Measurements from ENCODE around the gene TTLL7.

DNA sequence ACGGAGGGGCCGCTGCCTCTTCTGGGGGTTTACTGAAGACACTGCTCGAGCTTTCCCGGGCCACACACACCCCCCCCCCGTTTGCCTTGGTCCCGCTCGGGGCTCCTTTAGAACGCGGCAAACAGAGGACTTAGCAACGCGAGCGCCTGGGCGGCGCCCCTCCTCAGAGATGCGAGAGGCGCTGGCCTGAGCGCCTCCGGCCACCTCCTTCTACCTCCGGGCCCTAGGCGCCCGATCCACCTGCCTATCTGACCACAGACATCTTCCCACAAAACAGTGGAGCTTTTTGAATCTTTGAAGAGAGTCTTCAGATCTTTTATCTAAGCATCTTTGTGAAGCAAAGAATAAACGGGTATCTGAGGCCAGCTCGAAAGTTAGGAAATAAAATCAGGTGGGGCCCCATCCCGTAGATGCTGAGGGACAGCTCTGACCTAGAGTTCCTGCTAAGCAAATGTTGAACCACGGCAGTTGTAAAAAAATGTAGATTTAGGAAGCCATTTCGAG, 436 bp upstream of the TTLL7 start:
- TF ChIP-seq EZH2phosphoT487 (IDR thresholded peaks at IDR 0.05), result peak; percentile 23
- TF ChIP-seq, protein P1, sequence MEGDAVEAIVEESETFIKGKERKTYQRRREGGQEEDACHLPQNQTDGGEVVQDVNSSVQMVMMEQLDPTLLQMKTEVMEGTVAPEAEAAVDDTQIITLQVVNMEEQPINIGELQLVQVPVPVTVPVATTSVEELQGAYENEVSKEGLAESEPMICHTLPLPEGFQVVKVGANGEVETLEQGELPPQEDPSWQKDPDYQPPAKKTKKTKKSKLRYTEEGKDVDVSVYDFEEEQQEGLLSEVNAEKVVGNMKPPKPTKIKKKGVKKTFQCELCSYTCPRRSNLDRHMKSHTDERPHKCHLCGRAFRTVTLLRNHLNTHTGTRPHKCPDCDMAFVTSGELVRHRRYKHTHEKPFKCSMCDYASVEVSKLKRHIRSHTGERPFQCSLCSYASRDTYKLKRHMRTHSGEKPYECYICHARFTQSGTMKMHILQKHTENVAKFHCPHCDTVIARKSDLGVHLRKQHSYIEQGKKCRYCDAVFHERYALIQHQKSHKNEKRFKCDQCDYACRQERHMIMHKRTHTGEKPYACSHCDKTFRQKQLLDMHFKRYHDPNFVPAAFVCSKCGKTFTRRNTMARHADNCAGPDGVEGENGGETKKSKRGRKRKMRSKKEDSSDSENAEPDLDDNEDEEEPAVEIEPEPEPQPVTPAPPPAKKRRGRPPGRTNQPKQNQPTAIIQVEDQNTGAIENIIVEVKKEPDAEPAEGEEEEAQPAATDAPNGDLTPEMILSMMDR (IDR thresholded peaks at IDR 0.05), result no peak
- TF ChIP-seq EZH2 (IDR thresholded peaks at IDR 0.05), result no peak
